ENCODE measurements around the gene TPSD1.

The TPSD1 gene

DNA sequence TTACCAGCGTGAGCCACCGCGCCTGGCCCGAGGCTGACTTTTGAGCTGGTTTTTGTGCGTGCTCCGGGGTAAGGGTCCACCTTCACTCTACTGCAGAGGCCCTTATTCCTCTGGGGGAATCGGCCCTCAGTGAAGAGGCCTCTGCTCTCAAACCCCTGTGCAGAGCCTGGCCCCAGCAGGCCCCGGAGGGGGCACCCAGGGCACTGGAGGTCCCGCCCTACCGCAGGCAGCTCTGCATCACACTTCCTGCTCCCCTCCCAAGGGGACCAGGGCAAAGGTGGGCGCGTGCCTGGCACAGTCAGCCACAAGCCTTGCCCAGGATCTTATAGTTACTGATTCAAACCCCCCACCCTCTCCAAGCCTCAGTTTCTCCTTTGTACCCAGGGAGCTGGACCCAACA lies 50.0 kb downstream of the TPSD1 start:
- no peak for DNase-seq

DNA sequence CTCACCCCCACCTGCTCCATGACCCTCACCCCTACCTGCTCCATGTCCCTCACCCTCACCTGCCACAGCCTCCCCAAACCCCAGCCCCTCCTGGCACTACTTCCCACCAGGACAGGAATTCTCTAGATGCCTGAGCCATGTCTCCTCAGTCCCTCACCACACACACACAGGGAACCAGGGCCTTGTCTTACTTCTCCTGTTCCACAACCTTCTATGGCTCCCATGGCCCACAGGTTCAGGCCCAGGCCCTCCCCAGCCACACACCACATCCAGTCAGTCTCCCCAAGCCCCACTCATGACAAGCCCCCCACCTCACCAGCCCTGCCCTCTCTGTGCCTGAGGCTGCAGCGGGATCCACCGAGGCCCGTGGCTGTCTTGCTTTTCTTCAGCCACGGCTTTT lies 50.5 kb downstream of the TPSD1 start:
- DNase-seq: no peak

DNA sequence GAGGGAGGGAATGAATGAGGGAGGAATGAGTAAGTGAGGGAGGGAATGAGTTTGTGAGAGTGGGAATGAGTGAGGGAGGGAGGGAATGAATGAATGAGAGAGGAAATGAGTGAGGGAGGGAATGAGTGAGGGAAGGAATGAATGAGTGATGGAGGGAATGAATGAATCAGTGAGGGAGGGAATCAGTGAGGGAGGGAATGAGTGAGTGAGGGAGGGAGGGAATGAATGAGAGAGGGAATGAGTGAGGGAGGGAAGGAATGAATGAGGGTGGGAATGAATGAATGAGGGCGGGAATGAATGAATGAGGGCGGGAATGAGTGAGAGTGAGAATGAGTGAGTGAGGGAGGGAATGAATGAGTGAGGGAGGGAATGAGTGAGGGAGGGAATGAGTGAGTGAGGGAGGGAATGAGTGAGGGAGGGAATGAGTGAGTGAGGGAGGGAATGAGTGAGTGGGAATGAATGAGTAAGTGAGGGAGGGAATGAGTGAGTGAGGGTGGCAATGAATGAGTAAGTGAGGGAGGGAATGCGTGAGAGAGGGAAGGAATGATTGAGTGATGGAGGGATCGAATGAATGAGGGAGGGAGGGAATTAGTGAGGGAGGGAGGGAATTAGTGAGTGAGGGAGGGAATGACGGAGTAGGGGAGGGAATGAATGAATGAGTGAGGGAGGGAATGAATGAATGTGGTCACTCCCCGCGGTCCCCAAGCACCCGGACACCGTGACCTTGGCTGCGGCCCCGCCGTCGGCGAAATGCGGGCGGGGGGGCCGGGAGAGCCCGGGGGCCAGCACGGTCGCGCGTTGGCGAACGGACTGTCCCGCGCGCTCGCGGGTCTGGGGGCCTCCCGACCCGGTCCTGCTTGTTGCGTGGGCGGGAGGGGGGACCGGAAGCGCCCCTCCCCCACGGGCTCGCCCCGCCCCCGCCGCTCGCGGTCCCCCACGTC lies 52.4 kb downstream of the TPSD1 start:
- no peak for DNase-seq

Data from NCI-H748 treated with DMSO at 0.1 percent for 48 hours (cell line).